ENCODE measurements around the gene ARHGDIA.
"Not testable (repeated sequence)": the region's sequence is repeated elsewhere in the genome, so short reads cannot be mapped to it uniquely, and the experiment has no call there.

ARHGDIA gene

GRCh38 chr17:81840826-81841778 is 30.0 kb downstream of the ARHGDIA start:
- Histone ChIP-seq H3K36me3 (replicated peaks) (peaks cover 42% of the 10 kb centered on the region), H3K27ac (no peak overlapping the region), H3K27me3 (replicated peaks) (no peaks in the 10 kb centered on the region), H3K4me3 (ENCODE audit: low read depth, low read length) (no peak overlapping the region)
- in situ Hi-C loops (cut with HindIII; ENCODE audit: low pct_ligation_motif_present, low sequenced_read_pairs): no loop called here
- no peak for DNase-seq
- no peak for TF ChIP-seq CTCF (IDR thresholded peaks at IDR 0.05; ENCODE audit: low read depth, low read length, missing control alignments)

- in situ Hi-C loops (cut with HindIII; ENCODE audit: low pct_ligation_motif_present, low sequenced_read_pairs); H3K4me3 ChIP-seq (ENCODE audit: low read depth, low read length); H3K27me3 ChIP-seq (replicated peaks); DNase-seq; H3K27ac ChIP-seq: not testable (repeated sequence)
- peaks cover 32% of the 10 kb centered on the region for H3K36me3 ChIP-seq (replicated peaks)
Measured at GRCh38 chr17:81840059-81840458, 31.1 kb downstream of the ARHGDIA start.

- Histone ChIP-seq H3K27ac (no peak overlapping the region), H3K27me3 (replicated peaks) (no peaks in the 10 kb centered on the region), H3K4me3 (ENCODE audit: low read depth, low read length) (no peak overlapping the region), H3K36me3 (replicated peaks) (peaks cover 24% of the 10 kb centered on the region)
- no peak for TF ChIP-seq CTCF (IDR thresholded peaks at IDR 0.05; ENCODE audit: low read depth, low read length, missing control alignments)
- DNase-seq: no peak
- in situ Hi-C loops (cut with HindIII; ENCODE audit: low pct_ligation_motif_present, low sequenced_read_pairs): no loop called here
Measured at GRCh38 chr17:81839301-81839700, 31.8 kb downstream of the ARHGDIA start.

- TF ChIP-seq CTCF (IDR thresholded peaks at IDR 0.05; ENCODE audit: low read depth, low read length, missing control alignments): no peak
- in situ Hi-C loops (cut with HindIII; ENCODE audit: low pct_ligation_motif_present, low sequenced_read_pairs): no loop called here
- Histone ChIP-seq H3K36me3 (replicated peaks) (peaks cover 19% of the 10 kb centered on the region), H3K27me3 (replicated peaks) (no peaks in the 10 kb centered on the region), H3K27ac (no peak overlapping the region), H3K4me3 (ENCODE audit: low read depth, low read length) (no peak overlapping the region)
- no peak for DNase-seq
Measured at GRCh38 chr17:81838753-81839255, 32.3 kb downstream of the ARHGDIA start.

GRCh38 chr17:81837641-81838040 is 33.5 kb downstream of the ARHGDIA start:
- peaks cover 8% of the 10 kb centered on the region for H3K36me3 ChIP-seq (replicated peaks)
- no peak for DNase-seq
- H3K27ac ChIP-seq: no peak overlapping the region
- no peak for TF ChIP-seq CTCF (IDR thresholded peaks at IDR 0.05; ENCODE audit: low read depth, low read length, missing control alignments)
- in situ Hi-C loops (cut with HindIII; ENCODE audit: low pct_ligation_motif_present, low sequenced_read_pairs): no loop called here
- H3K27me3 ChIP-seq (replicated peaks): no peaks in the 10 kb centered on the region
- no peak overlapping the region for H3K4me3 ChIP-seq (ENCODE audit: low read depth, low read length)

GRCh38 chr17:81834831-81835267 is 36.3 kb downstream of the ARHGDIA start, which contains the start of gene PPP1R27:
PPP1R27 (minus strand) TSS chr17:81835050; CDS start chr17:81834953, 97 bp downstream.
- Histone ChIP-seq H3K27me3 (replicated peaks) (no peaks in the 10 kb centered on the region), H3K4me3 (ENCODE audit: low read depth, low read length) (peak within 1 kb of the TSS; percentile 68), H3K27ac (no peak within 1 kb of the TSS), H3K36me3 (replicated peaks) (no peaks in the 10 kb centered on the region)
- in situ Hi-C loops (cut with HindIII; ENCODE audit: low pct_ligation_motif_present, low sequenced_read_pairs): no loop called here
- TF ChIP-seq CTCF (IDR thresholded peaks at IDR 0.05; ENCODE audit: low read depth, low read length, missing control alignments): no peak
- DNase-seq: no peak

All from brain microvascular endothelial cell (primary cell).